OCI-LY7 (cell line): ENCODE data around the gene PATJ.

Experiments used
- EZH2phosphoT487 ChIP-seq: fragments of 200-600 bp; sonication (generic); IDR thresholded peaks from 2 replicates; pipeline ENCODE4 v1.6.1; 2018; ENCODE audit warnings: low read depth, borderline replicate concordance, mild to moderate bottlenecking, mixed run types, antibody characterized with exemption, low read length, moderate library complexity, mixed read lengths
- TF ChIP-seq, protein P1 (sequence below): fragments of 200-600 bp; sonication (generic); conservative IDR thresholded peaks from 2 replicates; pipeline ENCODE4 v1.5.1; 2014; ENCODE audit warnings: mild to moderate bottlenecking, antibody characterized with exemption, low read length, moderate library complexity, mixed read lengths

DNA sequence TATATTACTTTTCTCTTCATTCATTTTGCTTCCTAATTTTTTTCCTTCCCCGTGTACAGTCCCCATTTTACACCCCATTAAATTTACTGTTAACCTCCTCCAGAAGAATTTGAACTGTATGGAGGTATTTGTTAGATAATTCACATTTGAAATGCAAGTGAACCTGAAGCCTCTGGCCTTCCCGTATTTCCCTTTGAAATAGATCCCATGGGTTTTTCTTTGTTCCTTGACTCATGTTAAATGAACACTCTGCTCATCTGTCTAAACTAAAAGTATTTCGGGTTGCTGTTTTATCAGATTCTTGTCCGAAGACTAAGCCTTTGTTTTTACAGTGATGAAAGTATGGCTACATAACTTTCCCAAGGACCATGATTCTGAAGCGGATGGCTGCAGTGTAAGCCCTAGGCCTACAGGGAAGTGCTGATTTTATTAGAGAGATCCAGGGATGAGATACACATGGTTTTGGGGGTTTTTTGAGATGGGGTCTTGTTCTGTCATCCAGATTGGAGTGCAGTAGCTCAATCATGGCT lies 187.9 kb downstream of the PATJ start:
- TF ChIP-seq, protein P1, sequence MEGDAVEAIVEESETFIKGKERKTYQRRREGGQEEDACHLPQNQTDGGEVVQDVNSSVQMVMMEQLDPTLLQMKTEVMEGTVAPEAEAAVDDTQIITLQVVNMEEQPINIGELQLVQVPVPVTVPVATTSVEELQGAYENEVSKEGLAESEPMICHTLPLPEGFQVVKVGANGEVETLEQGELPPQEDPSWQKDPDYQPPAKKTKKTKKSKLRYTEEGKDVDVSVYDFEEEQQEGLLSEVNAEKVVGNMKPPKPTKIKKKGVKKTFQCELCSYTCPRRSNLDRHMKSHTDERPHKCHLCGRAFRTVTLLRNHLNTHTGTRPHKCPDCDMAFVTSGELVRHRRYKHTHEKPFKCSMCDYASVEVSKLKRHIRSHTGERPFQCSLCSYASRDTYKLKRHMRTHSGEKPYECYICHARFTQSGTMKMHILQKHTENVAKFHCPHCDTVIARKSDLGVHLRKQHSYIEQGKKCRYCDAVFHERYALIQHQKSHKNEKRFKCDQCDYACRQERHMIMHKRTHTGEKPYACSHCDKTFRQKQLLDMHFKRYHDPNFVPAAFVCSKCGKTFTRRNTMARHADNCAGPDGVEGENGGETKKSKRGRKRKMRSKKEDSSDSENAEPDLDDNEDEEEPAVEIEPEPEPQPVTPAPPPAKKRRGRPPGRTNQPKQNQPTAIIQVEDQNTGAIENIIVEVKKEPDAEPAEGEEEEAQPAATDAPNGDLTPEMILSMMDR: no peak
- no peak for TF ChIP-seq EZH2phosphoT487
